ENCODE measurements around the gene VSTM4. TPM values are rescaled to one million over a fixed set of nuclear protein-coding genes. Genes with fewer than 3 reads are reported as not detected.

VSTM4 gene
- total RNA-seq, 1 experiment from 2014 or later, result not detected

GRCh38 chr10:49086889-49087288, 28.4 kb downstream of the VSTM4 start:
- H3K36me3 ChIP-seq (ENCODE audit: control insufficient read depth, insufficient read depth, low read length), result no peaks in the 10 kb centered on the region
- DNase-seq, result no peak
- no peak for TF ChIP-seq CTCF (IDR thresholded peaks at IDR 0.05; ENCODE audit: insufficient read depth in 1 of 2, low read depth in 1 of 2, low read length in 1 of 2, severe bottlenecking in 1 of 2, unreplicated experiment in 1 of 2)
- POLR2A ChIA-PET, result no interaction called here
- H3K4me3 Mint-ChIP-seq (ENCODE audit: unreplicated experiment), result no peak overlapping the region
- no peak overlapping the region for H3K4me3 ChIP-seq (ENCODE audit: low read depth, low read length)
- H3K27me3 ChIP-seq (replicated peaks; ENCODE audit: control insufficient read depth, insufficient read depth, low read length), result no peaks in the 10 kb centered on the region
- H3K36me3 Mint-ChIP-seq (ENCODE audit: insufficient read depth, unreplicated experiment), result no peaks in the 10 kb centered on the region
- H3K4me1 ChIP-seq, result no peaks in the 10 kb centered on the region
- intact Hi-C loops (cut with micrococcal nuclease; ENCODE audit: unreplicated experiment), result no loop called here
- H3K27ac Mint-ChIP-seq (ENCODE audit: unreplicated experiment), result no peak overlapping the region
- H3K4me1 Mint-ChIP-seq (ENCODE audit: low read depth, unreplicated experiment), result peaks cover 5% of the 10 kb centered on the region
- H3K27me3 Mint-ChIP-seq (ENCODE audit: insufficient read depth, unreplicated experiment), result peaks cover 14% of the 10 kb centered on the region
- H3K9me3 Mint-ChIP-seq (ENCODE audit: unreplicated experiment), result peaks cover 17% of the 10 kb centered on the region
- BruUV-seq (replicated peaks), result no TSS peak
- H3K9me3 ChIP-seq, result peaks cover 9% of the 10 kb centered on the region
- CTCF ChIA-PET, result no interaction called here

- H3K36me3 ChIP-seq (ENCODE audit: control insufficient read depth, insufficient read depth, low read length), result no peaks in the 10 kb centered on the region
- intact Hi-C loops (cut with micrococcal nuclease; ENCODE audit: unreplicated experiment), result no loop called here
- H3K36me3 Mint-ChIP-seq (ENCODE audit: insufficient read depth, unreplicated experiment), result no peaks in the 10 kb centered on the region
- no peaks in the 10 kb centered on the region for H3K4me1 ChIP-seq
- peaks cover 9% of the 10 kb centered on the region for H3K9me3 ChIP-seq
- TF ChIP-seq CTCF (IDR thresholded peaks at IDR 0.05; ENCODE audit: insufficient read depth in 1 of 2, low read depth in 1 of 2, low read length in 1 of 2, severe bottlenecking in 1 of 2, unreplicated experiment in 1 of 2), result no peak
- BruUV-seq (replicated peaks), result no TSS peak
- no peak for DNase-seq
- CTCF ChIA-PET, result no interaction called here
- peaks cover 5% of the 10 kb centered on the region for H3K27me3 Mint-ChIP-seq (ENCODE audit: insufficient read depth, unreplicated experiment)
- no peaks in the 10 kb centered on the region for H3K27me3 ChIP-seq (replicated peaks; ENCODE audit: control insufficient read depth, insufficient read depth, low read length)
- H3K4me1 Mint-ChIP-seq (ENCODE audit: low read depth, unreplicated experiment), result peaks cover 6% of the 10 kb centered on the region
- peaks cover 17% of the 10 kb centered on the region for H3K9me3 Mint-ChIP-seq (ENCODE audit: unreplicated experiment)
- POLR2A ChIA-PET, result no interaction called here
- no peak overlapping the region for H3K4me3 ChIP-seq (ENCODE audit: low read depth, low read length)
- no peak overlapping the region for H3K4me3 Mint-ChIP-seq (ENCODE audit: unreplicated experiment)
- H3K27ac Mint-ChIP-seq (ENCODE audit: unreplicated experiment), result no peak overlapping the region
Observed at GRCh38 chr10:49083261-49083660, 32.1 kb downstream of the VSTM4 start.

GRCh38 chr10:49082766-49083165, 32.6 kb downstream of the VSTM4 start:
- Mint-ChIP-seq H3K4me1 (ENCODE audit: low read depth, unreplicated experiment) (peaks cover 6% of the 10 kb centered on the region), H3K9me3 (ENCODE audit: unreplicated experiment) (peaks cover 17% of the 10 kb centered on the region), H3K36me3 (ENCODE audit: insufficient read depth, unreplicated experiment) (no peaks in the 10 kb centered on the region), H3K27ac (ENCODE audit: unreplicated experiment) (no peak overlapping the region), H3K27me3 (ENCODE audit: insufficient read depth, unreplicated experiment) (peaks cover 6% of the 10 kb centered on the region), H3K4me3 (ENCODE audit: unreplicated experiment) (no peak overlapping the region)
- intact Hi-C loops (cut with micrococcal nuclease; ENCODE audit: unreplicated experiment), result no loop called here
- H3K4me1 ChIP-seq, result no peaks in the 10 kb centered on the region
- H3K36me3 ChIP-seq (ENCODE audit: control insufficient read depth, insufficient read depth, low read length), result no peaks in the 10 kb centered on the region
- H3K27me3 ChIP-seq (replicated peaks; ENCODE audit: control insufficient read depth, insufficient read depth, low read length), result no peaks in the 10 kb centered on the region
- H3K9me3 ChIP-seq, result peaks cover 9% of the 10 kb centered on the region
- TF ChIP-seq CTCF (IDR thresholded peaks at IDR 0.05; ENCODE audit: insufficient read depth in 1 of 2, low read depth in 1 of 2, low read length in 1 of 2, severe bottlenecking in 1 of 2, unreplicated experiment in 1 of 2), result no peak
- no peak for DNase-seq
- no peak overlapping the region for H3K4me3 ChIP-seq (ENCODE audit: low read depth, low read length)
- CTCF ChIA-PET, result no interaction called here
- no TSS peak for BruUV-seq (replicated peaks)
- POLR2A ChIA-PET, result no interaction called here
